ENCODE measurements around the gene SAMD10. TPM values are rescaled to one million over a fixed set of nuclear protein-coding genes. Genes with fewer than 3 reads are reported as not detected.
"Not testable (repeated sequence)": the region's sequence is repeated elsewhere in the genome, so short reads cannot be mapped to it uniquely, and the experiment has no call there.

Gene SAMD10
- 5.7 TPM for total RNA-seq

DNA sequence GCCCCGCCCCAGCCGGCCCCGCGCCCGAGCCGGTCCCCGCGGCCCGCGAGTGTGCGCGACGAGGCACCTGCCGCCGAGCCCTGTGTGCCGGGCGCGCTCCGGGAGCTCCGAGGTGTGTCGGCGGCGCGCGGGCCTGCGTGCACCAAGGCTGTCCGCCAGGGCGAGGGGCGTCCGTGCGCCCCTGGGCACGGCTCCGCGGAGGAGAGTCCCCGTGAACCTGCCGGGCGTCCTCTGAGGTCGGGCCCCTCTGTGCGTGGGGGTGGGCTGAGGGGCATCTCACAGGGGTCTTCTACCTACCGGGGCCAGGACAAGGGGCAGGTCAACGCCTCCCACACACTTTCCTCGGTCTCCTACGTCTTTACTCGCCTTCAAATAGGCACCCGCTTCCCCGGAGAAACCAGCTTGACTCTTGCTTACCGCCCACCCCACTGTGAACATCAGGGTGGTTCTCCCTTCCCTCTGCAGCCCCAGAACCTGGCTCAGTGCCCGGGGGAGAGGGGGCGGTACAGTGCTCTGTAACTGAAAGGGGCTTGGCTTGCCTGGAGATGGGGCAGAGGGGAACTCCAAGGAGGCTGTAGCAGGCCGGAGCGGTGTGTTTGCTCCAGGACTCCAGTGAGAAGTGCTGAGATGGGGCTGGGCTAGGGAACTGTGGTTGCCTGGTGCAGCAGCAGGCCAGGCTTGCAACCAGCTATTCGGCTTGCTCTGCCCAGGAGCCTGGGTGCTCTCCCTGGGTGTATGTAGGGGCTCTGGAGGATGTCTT is at the start of gene SAMD10:
TSS of gene SAMD10 (minus strand) at position 86 of the 760 bp plus-strand sequence. CDS start 175 bp downstream, outside the sequence.
- DNase-seq (ENCODE audit: low spot score in 2 of 2), result peak in 1 of 2 donors; percentile 67
- FAIRE-seq, result no peak

DNA sequence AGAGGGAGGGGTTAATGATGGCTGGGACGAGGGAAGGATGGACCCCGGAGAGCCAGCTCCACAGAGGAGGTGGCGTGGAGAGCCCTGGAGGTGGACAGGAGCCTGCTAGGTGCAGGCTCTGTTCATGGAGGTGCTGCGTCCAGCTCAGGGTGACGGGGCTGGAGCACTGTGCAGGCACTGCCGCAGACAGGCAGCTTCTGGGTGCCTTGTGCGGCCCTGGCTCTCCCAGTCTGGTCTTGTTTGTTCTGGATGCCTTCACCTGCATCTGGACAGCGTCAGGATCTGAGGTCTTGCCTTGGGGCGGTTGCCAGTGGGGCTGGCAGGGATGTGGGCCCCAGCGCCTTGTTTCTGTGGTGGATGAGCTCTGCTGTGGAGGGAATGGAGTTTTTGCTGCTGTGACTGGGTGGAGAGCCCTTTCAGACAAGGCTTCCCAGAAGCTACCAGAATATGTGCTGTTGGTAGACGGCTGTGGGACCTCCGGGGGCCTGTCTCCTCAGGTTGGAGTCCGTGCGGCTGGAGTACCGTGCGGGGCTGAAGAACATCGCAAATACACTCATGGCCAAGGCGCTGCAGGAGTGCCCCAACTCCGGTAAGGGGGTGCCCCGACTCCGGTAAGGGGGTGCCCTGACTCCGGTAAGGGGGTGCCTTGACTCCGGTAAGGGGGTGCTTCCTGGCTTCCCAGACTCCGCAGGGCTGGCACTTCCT is 48.7 kb upstream of the SAMD10 start:
- DNase-seq (ENCODE audit: low spot score in 2 of 2) (no peak), FAIRE-seq (no peak)

DNA sequence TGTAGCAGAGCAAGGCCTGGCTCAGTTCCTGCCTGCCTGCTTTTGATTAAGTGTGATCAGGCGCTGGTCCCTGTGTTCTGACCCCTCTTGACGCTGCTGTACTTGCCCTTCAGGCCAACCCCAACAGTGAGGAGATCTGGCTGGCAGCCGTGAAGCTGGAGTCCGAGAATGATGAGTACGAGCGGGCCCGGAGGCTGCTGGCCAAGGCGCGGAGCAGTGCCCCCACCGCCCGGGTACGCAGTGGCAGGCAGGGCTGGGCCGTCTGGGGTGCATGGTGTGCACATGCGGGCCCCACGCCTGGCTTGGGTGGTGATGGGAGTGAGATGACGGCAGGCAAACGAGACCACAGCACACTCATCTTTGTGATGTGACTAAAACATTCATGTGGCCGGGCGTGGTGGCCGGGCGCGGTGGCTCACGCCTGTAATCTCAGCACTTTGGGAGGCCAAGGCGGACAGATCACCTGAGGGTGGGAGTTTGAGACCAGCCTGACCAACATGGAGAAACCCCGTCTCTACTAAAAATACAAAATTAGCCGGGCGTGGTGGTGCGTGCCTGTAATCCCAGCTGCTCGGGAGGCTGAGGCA is 46.5 kb upstream of the SAMD10 start:
- FAIRE-seq, result no peak
- no peak for DNase-seq (ENCODE audit: low spot score in 2 of 2)

DNA sequence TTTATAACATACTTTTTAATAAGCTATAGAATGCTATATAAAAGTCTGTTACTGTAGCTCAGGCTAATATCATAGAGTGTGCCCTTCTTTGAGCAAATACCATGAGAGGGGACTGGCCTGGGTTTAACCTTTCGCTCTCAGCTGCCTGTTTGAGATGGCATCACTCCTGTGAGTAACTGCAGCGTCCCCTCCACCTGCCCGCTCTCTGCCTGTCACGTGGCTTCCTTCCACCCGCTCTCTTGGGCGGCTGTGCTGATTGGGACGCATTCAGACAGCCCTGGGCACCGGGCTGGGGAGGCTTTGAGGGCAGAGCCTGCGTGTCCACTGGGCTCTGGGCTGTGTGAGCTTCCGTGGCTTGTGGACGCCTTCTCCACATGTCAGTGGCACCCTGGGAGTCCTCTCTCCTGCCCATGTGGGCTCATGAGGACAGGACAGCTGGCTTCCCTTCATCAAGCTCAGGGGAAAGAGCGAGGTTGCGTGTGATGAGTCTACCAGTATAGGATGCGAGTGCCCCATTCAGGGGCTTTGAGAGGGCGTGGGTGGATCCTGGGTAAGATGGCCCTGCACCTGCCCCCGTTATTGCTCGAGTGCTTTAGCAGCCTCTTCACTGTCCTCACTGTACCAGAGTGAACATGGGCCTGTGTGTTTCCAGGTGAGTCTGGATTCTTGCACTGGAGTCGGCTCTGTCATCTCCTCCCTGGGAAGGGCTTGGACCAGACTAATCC is 45.8 kb upstream of the SAMD10 start:
- FAIRE-seq, result no peak
- DNase-seq (ENCODE audit: low spot score in 2 of 2), result no peak

DNA sequence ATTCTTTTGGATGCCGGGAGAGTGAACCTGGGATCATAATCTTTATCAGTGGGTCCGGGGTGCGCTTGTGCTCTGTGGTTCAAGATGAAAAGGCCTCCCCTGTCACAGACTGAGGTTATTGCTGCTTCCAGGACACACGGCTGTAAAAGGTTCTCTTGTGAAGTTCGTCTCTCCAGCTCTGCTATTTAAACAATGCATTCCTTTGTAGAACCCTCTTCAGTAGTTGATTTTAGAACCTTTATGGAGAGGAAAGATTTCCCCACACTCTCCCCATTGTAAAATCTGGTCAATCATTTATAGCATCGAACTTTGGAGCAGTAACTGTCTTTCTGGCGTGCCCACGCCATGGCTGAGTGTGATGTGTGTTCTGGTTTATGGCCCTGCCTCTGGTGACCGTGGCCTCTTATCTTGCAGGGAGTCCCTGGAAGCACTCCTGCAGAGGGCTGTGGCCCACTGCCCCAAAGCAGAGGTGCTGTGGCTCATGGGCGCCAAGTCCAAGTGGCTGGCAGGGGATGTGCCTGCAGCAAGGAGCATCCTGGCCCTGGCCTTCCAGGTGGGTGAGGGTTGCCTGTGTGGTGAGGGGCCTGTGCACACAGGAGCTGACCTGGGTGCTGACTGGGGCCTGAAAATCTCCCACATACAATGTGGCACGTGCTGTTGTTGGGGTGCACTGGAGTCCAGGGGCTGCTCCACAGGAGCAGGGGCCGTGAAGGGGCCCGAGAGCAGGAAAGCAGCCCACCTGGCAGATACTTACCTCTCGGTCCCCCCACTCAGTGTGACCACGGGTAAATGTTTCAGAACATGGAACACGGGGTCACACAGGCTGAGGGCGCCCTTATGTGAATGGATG is 44.9 kb upstream of the SAMD10 start:
- FAIRE-seq (no peak), DNase-seq (ENCODE audit: low spot score in 2 of 2) (no peak)

DNA sequence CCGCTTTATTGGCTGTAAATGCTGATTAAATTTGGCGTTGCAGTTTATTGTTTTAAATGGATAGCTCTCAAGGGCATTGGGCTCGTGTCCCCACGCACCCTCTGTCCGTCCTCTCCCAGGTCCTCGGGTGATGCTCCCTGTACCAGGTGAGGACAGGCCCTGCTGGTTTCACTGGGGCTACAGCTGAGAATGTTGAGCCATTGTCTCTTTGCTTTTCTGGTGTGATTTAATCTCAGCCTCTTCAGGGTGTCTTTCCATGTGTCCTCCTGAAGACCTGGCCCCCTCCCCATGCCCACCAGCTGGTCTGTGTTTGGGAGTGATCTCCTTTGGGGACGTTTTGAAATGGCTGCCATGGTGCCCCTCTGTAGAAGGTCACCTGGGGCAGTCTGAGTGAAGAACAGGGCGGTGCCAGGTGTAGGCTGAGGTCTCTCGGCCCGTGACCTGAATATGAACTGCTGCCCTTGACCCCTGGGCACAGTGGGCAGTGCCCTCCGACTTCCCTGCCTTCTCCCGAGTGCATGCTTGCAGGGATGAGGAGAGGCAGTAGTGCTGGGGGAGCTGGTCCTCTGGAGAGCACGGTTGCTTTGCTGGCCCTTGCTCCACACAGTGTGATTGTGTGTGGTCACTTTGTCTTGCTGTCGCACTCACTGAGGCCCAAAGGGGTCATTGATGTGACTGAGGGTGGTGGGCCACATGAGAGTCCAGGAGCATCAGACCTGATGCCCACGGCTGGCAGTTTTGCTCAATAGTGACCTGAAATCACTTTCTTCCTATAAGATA is 44.1 kb upstream of the SAMD10 start:
- no peak for FAIRE-seq

DNA sequence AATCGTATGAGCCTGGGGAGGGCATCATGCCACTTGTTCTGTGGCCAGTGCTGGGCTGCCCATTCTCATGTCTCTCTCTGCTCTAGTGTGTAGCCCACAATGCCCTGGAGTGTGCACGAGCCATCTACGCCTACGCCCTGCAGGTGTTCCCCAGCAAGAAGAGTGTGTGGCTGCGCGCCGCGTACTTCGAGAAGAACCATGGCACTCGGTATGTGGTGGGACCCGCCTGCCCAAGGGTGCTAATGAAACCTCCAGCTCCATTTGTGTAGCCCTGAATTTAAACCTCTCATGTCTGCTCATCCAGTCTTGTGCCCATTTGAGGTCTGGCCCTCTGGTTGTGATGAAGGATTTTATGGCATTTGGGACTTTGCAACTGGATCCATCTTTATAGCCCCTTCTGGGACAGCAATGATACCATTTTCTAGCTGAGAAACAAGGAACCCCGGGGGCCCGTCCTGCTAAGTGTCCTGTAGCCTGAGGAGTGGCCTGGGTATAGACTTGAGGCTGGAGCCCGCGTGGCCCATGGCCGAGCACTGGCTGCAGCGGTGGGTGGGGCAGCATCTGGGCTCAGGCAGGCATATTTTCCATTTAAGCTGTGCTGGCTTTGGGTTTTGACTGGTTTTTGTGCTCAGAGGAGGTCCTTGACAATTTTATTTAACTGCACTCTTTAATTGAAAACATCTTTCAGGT is 43.4 kb upstream of the SAMD10 start:
- no peak for DNase-seq (ENCODE audit: low spot score in 2 of 2)
- FAIRE-seq, result no peak

More for the DNA sequence above, 44.1 kb upstream of the SAMD10 start:
- no peak for DNase-seq (ENCODE audit: low spot score in 2 of 2)

DNA sequence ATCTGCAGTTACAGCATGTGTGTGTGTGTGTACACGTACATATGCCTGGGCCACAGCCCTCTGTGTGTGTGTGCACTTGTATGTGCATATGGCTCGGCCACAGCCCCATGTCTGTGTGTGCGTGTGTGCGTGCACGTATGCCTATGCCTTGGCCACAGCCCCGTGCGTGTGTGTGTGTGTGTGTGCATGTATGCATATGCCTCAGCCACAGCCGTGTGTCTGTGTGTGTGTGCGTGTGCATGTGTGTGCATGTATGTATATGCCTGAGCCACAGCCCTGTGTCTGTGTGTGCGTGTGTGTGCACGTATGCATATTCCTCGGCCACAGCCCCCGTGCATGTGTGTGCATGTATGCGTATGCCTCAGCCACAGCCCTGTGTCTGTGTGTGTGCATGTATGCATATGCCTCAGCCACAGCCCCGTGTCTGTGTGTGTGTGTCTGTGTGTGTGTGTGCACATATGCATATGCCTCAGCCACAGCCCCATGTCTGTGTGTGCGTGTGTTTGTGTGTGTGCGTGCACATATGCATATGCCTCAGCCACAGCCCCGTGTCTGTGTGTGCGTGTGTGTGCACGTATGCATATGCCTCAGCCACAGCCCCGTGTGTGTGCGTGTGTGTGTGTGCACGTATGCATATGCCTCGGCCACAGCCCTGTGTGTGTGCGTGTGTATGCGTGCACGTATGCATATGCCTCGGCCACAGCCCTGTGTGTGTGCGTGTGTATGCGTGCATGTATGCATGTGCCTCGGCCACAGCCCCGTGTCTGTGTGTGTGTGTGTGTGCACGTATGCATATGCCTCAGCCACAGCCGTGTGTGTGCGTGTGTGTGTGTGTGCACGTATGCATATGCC is 41.9 kb upstream of the SAMD10 start:
- FAIRE-seq, result no peak
- no peak for DNase-seq (ENCODE audit: low spot score in 2 of 2)

DNA sequence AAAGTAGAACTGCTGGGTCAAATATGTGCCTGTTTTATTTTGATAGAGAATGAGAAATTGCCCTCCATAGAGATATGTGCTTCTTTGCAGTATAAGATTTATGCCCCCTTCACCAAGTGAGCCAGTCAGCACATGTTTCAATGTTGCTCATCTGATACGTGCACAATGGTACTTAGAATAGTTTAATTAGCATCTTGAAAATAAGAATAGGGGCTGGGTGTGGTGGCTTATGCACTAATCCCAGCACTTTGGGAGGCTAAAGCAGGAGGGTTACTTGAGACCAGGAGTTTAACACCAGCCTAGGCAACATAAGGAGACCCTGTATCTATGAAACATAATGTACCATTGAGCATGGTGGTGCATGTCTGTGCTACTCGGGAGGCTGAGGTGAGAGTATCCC is 36.2 kb upstream of the SAMD10 start:
- FAIRE-seq (no peak), DNase-seq (ENCODE audit: low spot score in 2 of 2) (no peak)

DNA sequence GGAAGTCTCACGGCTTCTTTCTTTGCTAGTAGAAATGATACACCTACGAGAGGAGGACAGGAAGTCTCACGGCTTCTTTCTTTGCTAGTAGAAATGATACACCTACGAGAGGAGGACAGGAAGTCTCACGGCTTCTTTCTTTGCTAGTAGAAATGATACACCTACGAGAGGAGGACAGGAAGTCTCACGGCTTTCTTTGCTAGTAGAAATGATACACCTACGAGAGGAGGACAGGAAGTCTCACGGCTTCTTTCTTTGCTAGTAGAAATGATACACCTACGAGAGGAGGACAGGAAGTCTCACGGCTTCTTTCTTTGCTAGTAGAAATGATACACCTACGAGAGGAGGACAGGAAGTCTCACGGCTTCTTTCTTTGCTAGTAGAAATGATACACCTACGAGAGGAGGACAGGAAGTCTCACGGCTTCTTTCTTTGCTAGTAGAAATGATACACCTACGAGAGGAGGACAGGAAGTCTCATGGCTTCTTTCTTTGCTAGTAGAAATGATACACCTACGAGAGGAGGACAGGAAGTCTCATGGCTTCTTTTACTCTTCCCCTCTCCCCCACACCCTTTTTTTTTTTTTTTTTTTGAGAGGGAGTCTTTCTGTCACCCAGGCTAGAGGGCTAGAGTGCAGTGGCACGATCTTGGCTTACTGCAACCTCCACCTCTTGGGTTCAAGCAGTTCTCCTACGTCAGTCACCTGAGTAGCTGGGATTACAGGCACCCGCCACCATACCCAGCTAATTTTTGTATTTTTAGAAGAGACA is 33.1 kb upstream of the SAMD10 start:
- not testable (repeated sequence) for FAIRE-seq; DNase-seq (ENCODE audit: low spot score in 2 of 2)

DNA sequence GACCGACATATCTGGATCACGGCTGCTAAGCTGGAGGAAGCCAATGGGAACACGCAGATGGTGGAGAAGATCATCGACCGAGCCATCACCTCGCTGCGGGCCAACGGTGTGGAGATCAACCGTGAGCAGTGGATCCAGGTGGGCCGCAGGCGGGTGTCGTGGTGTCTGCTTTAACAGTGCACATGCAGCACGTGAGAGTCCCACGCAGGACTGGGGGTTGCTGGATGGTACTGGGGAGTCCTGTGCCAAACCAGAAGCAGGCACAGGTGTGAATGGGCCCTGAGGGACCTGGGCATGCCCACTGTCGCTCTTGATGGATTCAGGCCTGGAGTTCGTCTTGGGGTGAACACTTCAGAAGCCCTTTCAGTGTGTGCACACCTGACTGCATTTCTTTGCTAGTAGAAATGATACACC is 31.9 kb upstream of the SAMD10 start:
- no peak for FAIRE-seq
- no peak for DNase-seq (ENCODE audit: low spot score in 2 of 2)

DNA sequence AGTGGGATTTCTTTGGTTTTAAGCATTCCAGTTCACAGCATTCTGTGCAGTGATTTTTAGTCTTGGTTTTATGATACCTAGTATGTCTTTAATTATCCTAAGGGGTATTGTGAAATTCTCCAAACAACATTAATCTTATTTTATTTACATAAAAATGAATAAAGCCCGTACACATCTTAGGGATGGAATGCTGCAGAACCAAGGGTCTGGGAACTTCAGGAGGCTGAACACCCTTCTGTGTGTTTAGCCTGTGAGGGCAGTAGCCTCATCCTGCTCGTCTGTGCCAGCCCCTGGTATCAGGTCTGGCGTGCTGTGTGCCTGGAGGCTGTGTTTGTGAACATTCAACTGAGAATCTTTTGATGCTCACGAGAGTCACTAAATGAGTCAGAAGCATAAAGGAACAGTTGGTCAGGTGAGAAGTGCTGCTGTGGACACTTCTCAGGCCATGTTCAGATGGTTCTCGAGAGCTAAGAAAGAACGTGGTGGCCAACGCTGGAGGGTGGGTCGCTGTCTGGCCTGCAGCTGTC is 31.3 kb upstream of the SAMD10 start:
- DNase-seq (ENCODE audit: low spot score in 2 of 2) (no peak), FAIRE-seq (no peak)

DNA sequence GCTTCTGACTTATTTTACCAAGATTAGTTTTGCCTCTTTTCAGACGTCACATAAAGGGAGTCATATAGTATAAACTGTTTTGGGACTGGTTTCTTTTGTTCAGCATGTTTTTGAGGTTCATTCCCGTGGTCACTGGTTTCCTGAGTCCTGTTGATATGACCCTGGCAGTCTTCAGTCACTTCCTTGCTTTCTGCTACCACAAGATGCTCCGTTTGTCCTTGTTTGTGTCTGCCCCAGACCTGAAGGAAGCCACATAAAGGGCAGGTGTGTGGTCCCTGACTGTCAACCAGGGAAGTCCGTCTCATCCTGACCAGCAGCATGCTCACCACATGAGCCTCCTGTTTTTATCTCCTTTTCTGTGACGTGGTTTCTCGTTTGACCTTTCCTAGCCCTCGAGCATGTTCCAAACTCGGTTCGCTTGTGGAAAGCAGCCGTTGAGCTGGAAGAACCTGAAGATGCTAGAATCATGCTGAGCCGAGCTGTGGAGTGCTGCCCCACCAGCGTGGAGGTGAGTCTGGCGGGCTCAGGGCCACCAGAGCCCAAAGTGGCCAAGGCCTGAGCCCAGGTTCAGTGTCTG is 30.5 kb upstream of the SAMD10 start:
- DNase-seq (ENCODE audit: low spot score in 2 of 2) (no peak), FAIRE-seq (no peak)

DNA sequence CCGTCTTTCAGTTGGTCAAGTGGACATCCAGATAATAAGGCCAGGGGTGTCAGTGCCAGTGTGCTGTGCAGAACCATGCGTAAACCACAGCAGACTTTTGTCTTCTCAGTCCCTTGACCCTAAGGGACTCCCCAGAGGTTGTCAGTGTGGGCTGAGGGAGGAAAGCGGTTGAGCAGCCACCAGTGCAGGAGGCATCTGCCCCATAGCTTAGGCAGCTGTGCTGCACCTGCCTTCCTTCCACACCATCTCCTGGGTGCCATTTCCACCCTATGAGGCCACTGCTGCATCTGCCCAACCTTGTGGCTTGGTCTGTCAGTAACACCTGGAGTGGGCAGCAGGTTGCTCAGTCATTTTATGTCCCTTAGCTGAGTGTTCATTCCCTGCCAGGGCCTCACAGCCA is 27.5 kb upstream of the SAMD10 start:
- no peak for DNase-seq (ENCODE audit: low spot score in 2 of 2)
- FAIRE-seq, result no peak

DNA sequence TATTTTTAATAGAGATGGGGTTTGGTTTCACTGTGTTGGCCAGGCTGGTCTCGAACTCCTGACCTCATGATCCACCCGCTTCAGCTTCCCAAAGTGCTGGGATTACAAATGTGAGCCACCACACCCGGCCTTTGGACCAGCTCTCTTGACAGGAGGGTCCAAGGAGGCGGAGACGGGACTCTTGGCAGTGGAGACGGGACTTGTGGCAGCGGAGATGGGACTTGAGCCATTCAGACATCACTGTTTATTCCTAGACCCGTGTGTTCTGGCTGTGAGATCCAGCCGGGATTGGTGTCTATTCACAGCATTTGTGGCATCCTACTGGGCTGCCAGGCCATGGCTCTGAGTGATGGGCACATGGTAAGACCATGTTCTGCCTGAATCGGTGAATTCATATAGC is 27.0 kb upstream of the SAMD10 start:
- no peak for DNase-seq (ENCODE audit: low spot score in 2 of 2)
- no peak for FAIRE-seq

DNA sequence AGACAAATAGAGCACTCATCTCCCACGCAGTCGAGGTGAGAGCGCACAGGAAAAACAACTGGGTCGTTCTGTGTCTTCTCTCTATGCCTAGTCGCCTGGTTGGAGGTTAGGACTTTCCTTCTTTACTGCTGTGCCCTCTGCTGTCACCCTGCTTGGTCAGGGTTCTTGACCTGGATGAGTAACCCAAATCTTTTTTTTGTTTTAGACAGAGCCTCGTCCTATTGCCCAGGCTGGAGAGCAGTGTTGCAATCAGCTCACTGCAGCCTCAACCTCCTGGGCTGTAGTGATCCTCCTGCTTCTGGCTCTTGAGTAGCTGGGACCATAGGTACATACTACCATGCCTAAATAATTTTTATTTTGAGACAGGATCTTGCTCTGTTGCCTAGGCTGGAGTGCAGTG is 26.0 kb upstream of the SAMD10 start:
- DNase-seq (ENCODE audit: low spot score in 2 of 2) (no peak), FAIRE-seq (no peak)
